ENCODE data around the gene ANTXR1. TPM values are rescaled to one million over a fixed set of nuclear protein-coding genes. Genes with fewer than 3 reads are reported as not detected.

Gene ANTXR1
- polyA plus RNA-seq, 1 of the 3 experiments (the other 2 are of a cell fraction): 114 TPM

DNA sequence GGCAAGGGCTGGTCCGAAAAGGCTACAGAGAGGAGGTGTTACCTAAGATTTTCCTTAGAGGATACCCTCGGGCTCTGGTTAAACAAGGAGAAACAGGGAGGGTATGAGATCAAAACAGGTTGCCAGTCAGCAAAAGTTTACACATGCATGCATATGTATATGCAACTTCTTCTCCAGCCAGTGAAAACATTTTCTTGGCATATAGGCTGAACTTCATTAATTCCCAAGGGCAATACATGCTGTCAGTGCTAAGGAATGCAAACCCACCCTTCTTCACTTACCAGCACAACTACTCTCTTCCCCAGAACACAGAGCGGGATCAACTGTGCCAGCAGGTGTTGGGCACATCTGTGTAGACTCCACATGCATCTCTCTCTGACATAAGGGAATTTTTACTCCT lies 198.1 kb downstream of the ANTXR1 start (continued):
- no peak for TF ChIP-seq TCF12 (IDR thresholded peaks at IDR 0.05)
- TF ChIP-seq, protein P1, sequence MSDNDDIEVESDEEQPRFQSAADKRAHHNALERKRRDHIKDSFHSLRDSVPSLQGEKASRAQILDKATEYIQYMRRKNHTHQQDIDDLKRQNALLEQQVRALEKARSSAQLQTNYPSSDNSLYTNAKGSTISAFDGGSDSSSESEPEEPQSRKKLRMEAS (IDR thresholded peaks at IDR 0.05; ENCODE audit: low read depth): no peak
- TF ChIP-seq MXI1 (IDR thresholded peaks at IDR 0.05; ENCODE audit: low read depth, low read length): no peak
- TF ChIP-seq, protein P2, sequence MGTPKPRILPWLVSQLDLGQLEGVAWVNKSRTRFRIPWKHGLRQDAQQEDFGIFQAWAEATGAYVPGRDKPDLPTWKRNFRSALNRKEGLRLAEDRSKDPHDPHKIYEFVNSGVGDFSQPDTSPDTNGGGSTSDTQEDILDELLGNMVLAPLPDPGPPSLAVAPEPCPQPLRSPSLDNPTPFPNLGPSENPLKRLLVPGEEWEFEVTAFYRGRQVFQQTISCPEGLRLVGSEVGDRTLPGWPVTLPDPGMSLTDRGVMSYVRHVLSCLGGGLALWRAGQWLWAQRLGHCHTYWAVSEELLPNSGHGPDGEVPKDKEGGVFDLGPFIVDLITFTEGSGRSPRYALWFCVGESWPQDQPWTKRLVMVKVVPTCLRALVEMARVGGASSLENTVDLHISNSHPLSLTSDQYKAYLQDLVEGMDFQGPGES (IDR thresholded peaks at IDR 0.05; ENCODE audit: low read depth, low read length): no peak
- TF ChIP-seq, protein P3, sequence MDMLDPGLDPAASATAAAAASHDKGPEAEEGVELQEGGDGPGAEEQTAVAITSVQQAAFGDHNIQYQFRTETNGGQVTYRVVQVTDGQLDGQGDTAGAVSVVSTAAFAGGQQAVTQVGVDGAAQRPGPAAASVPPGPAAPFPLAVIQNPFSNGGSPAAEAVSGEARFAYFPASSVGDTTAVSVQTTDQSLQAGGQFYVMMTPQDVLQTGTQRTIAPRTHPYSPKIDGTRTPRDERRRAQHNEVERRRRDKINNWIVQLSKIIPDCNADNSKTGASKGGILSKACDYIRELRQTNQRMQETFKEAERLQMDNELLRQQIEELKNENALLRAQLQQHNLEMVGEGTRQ (IDR thresholded peaks at IDR 0.05; ENCODE audit: borderline replicate concordance, low read depth, low read length): no peak
- TF ChIP-seq ELF1 (IDR thresholded peaks at IDR 0.05): no peak
- TF ChIP-seq YY1 (IDR thresholded peaks at IDR 0.05; ENCODE audit: low read depth): no peak
- no peak for TF ChIP-seq NFIC (IDR thresholded peaks at IDR 0.05; ENCODE audit: borderline replicate concordance)

DNA sequence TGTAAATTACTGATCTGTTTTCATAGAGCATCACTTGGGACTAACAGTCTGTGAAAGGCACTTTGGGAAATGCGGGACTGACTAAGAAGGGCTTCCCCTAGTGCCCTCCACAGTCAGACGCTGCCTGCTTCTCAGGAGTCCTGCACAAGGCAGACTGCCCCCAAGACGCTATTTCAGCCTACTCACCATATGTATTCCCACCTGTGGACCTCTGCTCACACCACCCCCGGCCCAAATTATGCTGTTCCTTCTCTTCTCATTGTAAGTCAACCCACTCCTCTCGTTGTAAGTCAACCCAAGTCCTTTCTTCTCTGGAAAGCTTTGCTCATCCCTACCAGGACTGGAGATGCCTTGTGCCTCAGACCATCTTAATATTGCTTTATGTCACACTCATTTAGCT lies 198.7 kb downstream of the ANTXR1 start:
- H2AFZ ChIP-seq (ENCODE audit: low read depth): no peak overlapping the region
- no peaks in the 10 kb centered on the region for H4K20me1 ChIP-seq (ENCODE audit: insufficient read depth)
- WGBS (ENCODE audit: low lambda C conversion rate): 90% methylated on average over 3 of the region's 5 CpGs
- no peaks in the 10 kb centered on the region; the same call in 1 of the 2 replicates for H3K79me2 ChIP-seq (ENCODE audit: insufficient read depth)
- no peak overlapping the region; a peak in 1 of 4 replicates for H3K27ac ChIP-seq (ENCODE audit: low read depth in 2 of 2, low read length in 1 of 2)
- peaks cover 23 to 39% of the 10 kb centered on the region in 2 experiments for H3K36me3 ChIP-seq (replicated peaks in 1 of 2; ENCODE audit: control insufficient read depth in 1 of 2, insufficient read depth in 2 of 2, low read length in 1 of 2)
- no peaks in the 10 kb centered on the region for H3K9me2 ChIP-seq
- H3K4me3 ChIP-seq (ENCODE audit: low read depth in 2 of 2, low read length in 1 of 2): no peak overlapping the region
- no peak overlapping the region for H3K9ac ChIP-seq
- H3K4me1 ChIP-seq (ENCODE audit: control insufficient read depth in 1 of 2, insufficient read depth in 2 of 2, low read depth in 1 of 2, low read length in 1 of 2): peaks cover 10 to 36% of the 10 kb centered on the region in 2 experiments; a peak in 3 of 4 replicates
- no peaks in the 10 kb centered on the region for H3F3A ChIP-seq (replicated peaks; ENCODE audit: insufficient read depth)
- TF ChIP-seq MXI1 (IDR thresholded peaks at IDR 0.05; ENCODE audit: low read depth, low read length): no peak
- TF ChIP-seq EP300 (IDR thresholded peaks at IDR 0.05; ENCODE audit: borderline replicate concordance in 1 of 2, low read depth in 1 of 2, low read length in 1 of 2): no peak
- TF ChIP-seq, protein P4, sequence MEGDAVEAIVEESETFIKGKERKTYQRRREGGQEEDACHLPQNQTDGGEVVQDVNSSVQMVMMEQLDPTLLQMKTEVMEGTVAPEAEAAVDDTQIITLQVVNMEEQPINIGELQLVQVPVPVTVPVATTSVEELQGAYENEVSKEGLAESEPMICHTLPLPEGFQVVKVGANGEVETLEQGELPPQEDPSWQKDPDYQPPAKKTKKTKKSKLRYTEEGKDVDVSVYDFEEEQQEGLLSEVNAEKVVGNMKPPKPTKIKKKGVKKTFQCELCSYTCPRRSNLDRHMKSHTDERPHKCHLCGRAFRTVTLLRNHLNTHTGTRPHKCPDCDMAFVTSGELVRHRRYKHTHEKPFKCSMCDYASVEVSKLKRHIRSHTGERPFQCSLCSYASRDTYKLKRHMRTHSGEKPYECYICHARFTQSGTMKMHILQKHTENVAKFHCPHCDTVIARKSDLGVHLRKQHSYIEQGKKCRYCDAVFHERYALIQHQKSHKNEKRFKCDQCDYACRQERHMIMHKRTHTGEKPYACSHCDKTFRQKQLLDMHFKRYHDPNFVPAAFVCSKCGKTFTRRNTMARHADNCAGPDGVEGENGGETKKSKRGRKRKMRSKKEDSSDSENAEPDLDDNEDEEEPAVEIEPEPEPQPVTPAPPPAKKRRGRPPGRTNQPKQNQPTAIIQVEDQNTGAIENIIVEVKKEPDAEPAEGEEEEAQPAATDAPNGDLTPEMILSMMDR (IDR thresholded peaks at IDR 0.05): no peak
- TF ChIP-seq, protein P5, sequence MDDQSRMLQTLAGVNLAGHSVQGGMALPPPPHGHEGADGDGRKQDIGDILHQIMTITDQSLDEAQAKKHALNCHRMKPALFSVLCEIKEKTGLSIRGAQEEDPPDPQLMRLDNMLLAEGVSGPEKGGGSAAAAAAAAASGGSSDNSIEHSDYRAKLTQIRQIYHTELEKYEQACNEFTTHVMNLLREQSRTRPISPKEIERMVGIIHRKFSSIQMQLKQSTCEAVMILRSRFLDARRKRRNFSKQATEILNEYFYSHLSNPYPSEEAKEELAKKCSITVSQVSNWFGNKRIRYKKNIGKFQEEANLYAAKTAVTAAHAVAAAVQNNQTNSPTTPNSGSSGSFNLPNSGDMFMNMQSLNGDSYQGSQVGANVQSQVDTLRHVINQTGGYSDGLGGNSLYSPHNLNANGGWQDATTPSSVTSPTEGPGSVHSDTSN (IDR thresholded peaks at IDR 0.05): no peak
- TF ChIP-seq FOSL2 (IDR thresholded peaks at IDR 0.05; ENCODE audit: borderline replicate concordance, low read depth): no peak
- TF ChIP-seq GATA2 (CRISPR knock-in tag; IDR thresholded peaks at IDR 0.05): no peak
- TF ChIP-seq, protein P2 (IDR thresholded peaks at IDR 0.05; ENCODE audit: low read depth, low read length): no peak
- TF ChIP-seq, protein P6, sequence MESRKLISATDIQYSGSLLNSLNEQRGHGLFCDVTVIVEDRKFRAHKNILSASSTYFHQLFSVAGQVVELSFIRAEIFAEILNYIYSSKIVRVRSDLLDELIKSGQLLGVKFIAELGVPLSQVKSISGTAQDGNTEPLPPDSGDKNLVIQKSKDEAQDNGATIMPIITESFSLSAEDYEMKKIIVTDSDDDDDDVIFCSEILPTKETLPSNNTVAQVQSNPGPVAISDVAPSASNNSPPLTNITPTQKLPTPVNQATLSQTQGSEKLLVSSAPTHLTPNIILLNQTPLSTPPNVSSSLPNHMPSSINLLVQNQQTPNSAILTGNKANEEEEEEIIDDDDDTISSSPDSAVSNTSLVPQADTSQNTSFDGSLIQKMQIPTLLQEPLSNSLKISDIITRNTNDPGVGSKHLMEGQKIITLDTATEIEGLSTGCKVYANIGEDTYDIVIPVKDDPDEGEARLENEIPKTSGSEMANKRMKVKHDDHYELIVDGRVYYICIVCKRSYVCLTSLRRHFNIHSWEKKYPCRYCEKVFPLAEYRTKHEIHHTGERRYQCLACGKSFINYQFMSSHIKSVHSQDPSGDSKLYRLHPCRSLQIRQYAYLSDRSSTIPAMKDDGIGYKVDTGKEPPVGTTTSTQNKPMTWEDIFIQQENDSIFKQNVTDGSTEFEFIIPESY (IDR thresholded peaks at IDR 0.05; ENCODE audit: borderline replicate concordance, low read depth): no peak
- TF ChIP-seq SIN3A (IDR thresholded peaks at IDR 0.05; ENCODE audit: borderline replicate concordance, low read depth, low read length): no peak
- TF ChIP-seq TCF12 (IDR thresholded peaks at IDR 0.05): no peak
- TF ChIP-seq SMC3 (IDR thresholded peaks at IDR 0.05; ENCODE audit: low read depth, low read length): no peak
- TF ChIP-seq, protein P7, sequence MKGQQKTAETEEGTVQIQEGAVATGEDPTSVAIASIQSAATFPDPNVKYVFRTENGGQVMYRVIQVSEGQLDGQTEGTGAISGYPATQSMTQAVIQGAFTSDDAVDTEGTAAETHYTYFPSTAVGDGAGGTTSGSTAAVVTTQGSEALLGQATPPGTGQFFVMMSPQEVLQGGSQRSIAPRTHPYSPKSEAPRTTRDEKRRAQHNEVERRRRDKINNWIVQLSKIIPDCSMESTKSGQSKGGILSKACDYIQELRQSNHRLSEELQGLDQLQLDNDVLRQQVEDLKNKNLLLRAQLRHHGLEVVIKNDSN (IDR thresholded peaks at IDR 0.05; ENCODE audit: borderline replicate concordance, low read depth): no peak
- TF ChIP-seq, protein P3 (IDR thresholded peaks at IDR 0.05; ENCODE audit: borderline replicate concordance, low read depth, low read length): no peak
- TF ChIP-seq, protein P1 (IDR thresholded peaks at IDR 0.05; ENCODE audit: low read depth): no peak
- no peaks in the 10 kb centered on the region for H3K27me3 ChIP-seq (ENCODE audit: insufficient read depth)
- POLR2A ChIA-PET: no interaction called here
- no peaks in the 10 kb centered on the region for H3K9me3 ChIP-seq
- no peak overlapping the region for H3K4me2 ChIP-seq
- no peak for DNase-seq
- CTCF ChIA-PET: interaction anchor here (1.2 to 1.3 kb wide), 2 partner anchors 18 to 199 kb away, joined by 4 to 5 read pairs; no protein-coding TSS in a partner anchor

Measured in SK-N-SH (cell line).